Tibial nerve (tissue), 3 donors: ENCODE results near the gene MEF2A.
"Not testable (repeated sequence)": the region's sequence is repeated elsewhere in the genome, so short reads cannot be mapped to it uniquely, and the experiment has no call there.

Experiments used
- POLR2A ChIP-seq, 2 donors: fragments of 450-650 bp; IDR thresholded peaks; one replicate each; pipeline ENCODE4 v1.6.1; 2017; ENCODE audit warnings: antibody characterized with exemption in 2 of 2, mild to moderate bottlenecking in 2 of 2, moderate library complexity in 2 of 2
- TF ChIP-seq, protein P1 (sequence below), 5 experiments: fragments of 200-600 bp in 3 of 5; fragments of 450-650 bp in 2 of 5; sonication (generic) in 3 of 5; IDR thresholded peaks; one replicate each; pipeline ENCODE4 v1.5.1; 2016 to 2019; ENCODE audit warnings: antibody characterized with exemption in 5 of 5, mild to moderate bottlenecking in 3 of 5, moderate library complexity in 2 of 5

DNA sequence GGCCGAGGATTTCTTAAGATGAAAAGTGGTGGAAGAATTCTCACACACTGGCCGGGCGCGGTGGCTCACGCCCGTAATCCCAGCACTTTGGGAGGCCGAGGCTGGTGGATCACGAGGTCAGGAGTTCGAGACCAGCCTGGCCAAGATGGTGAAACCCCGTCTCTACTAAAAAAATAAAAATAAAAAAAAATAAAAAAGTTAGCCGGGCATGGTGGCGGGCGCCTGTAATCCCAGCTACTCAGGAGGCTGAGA is 168.2 kb downstream of the MEF2A start:
- TF ChIP-seq, protein P1, sequence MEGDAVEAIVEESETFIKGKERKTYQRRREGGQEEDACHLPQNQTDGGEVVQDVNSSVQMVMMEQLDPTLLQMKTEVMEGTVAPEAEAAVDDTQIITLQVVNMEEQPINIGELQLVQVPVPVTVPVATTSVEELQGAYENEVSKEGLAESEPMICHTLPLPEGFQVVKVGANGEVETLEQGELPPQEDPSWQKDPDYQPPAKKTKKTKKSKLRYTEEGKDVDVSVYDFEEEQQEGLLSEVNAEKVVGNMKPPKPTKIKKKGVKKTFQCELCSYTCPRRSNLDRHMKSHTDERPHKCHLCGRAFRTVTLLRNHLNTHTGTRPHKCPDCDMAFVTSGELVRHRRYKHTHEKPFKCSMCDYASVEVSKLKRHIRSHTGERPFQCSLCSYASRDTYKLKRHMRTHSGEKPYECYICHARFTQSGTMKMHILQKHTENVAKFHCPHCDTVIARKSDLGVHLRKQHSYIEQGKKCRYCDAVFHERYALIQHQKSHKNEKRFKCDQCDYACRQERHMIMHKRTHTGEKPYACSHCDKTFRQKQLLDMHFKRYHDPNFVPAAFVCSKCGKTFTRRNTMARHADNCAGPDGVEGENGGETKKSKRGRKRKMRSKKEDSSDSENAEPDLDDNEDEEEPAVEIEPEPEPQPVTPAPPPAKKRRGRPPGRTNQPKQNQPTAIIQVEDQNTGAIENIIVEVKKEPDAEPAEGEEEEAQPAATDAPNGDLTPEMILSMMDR (IDR thresholded peaks at IDR 0.05): not testable (repeated sequence)
- not testable (repeated sequence) for TF ChIP-seq POLR2A (IDR thresholded peaks at IDR 0.05)
